Measurements from ENCODE around the gene AIDA. TPM values are rescaled to one million over a fixed set of nuclear protein-coding genes. Genes with fewer than 3 reads are reported as not detected.
"Not testable (repeated sequence)": the region's sequence is repeated elsewhere in the genome, so short reads cannot be mapped to it uniquely, and the experiment has no call there.

Gene AIDA
- total RNA-seq, 1 donor from 2014 or later = 50.5 TPM

DNA sequence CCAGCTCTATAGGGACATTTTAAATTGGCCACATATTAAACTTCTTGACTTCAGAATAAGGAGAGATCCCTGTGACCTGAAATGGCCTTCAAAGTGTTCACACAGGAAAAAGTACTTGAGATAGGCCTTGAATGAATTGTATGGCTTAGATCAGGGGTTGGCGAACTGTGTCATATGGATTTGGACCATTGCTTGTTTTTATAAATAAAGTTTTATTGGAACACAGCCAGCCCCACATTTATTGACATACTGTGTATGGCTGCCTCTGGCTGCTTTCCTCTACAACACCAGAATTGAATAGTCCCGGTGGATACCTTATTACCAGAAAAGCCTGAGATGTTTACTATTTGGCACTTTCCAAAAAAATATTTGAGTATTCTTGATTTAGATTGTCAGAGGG is 4.1 kb upstream of the AIDA start:
- intact Hi-C loops (cut with DNase I) = no loop called here

DNA sequence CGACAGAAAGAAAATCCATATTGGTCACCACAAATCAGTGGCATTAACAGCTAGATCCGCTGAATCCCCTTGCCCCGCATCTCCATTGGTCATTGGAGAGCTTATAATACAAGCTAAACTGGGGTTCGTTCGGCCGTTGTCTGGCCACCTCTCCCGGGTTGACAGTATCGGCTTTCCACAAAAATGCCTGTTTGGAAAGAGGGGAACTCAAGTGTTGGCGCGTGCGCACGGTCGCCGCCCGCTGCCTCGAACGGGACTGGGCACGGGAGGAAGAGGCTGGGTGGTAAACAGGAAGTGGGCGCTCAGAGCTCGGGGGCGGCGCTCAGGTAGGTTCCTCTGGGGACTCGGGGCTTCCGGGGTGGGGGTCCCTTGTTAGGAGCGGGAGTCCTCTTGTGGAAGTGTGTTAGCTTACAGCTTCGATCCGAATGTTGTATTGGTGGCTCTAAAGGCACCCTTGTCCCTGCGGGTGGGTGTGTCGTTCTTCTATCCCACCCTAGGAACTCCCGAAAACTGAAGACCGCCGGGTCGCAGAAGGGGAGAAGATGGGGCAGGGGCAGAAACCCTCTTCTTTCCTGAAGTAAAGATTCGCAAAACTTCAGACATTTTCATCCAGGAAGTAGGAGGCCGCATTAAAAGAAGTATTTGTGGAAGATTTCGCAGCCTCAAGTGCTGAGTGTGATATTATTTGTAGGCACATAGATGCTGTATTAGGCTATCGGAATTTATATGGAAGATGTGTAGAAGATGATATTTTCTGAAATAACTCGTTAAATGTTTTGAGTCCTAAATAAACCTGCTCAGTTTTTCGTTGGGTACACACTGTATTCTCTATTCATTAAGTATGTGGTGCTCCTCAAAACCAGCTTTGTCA is 1.0 kb upstream of the AIDA start:
- peak; percentile 96 for DNase-seq (ENCODE audit: low spot score)
- intact Hi-C loops (cut with DNase I) = loop anchor here (1.0 to 5.0 kb wide), 2 partner anchors 69 to 971 kb away; partner anchors contain the start of gene DUSP10

More for the DNA sequence above, 4.1 kb upstream of the AIDA start:
- DNase-seq (ENCODE audit: low spot score) = no peak

DNA sequence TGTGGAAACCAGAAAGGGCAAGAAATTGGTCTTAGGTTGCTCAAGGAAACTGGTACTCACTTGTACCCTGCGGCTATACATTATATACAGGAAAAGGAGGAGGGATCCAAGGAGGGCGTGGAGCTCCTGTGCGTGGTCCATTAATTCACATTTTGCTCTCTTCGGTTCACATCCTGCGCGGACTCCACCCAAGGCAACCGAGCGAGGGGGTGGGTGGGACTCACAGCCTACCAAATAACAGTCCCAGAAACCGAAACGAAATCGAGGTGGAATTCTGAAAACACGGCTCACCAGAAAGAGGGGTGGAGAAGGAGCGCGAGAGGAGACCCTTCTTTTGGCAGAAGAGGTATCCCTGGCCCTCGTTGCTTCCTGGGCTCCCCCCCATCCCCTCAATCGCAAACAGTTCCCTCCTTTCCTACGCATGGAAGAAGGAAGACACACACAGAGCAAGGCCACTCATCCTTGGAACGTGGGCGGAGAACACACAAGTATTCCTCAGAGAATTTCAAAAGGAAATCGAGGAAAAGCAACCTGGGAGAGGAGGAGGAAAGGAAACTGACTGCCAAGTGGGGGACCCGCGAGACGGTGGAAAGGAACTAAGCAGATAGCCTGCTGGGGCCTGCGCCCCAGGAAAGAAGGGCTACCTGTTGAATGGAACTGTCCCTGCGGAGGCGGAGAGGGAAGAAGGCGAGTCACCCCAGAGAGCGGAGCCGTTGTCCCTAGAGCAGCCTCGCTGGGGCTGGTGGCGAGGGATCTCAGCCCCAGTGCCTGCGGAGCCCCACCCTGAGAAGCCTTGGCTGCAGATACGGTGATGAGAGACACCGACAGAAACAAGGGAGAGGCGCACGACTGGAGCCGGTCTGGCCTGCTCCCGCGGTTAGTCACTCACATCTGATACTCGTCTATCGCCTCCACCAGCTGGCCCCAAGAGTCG is 705 bp downstream of the AIDA start:
- intact Hi-C loops (cut with DNase I) = loop anchor here (5.0 kb wide), 1 partner anchor 969 kb away; the partner anchor contains the start of gene DUSP10
- no peak for DNase-seq (ENCODE audit: low spot score)

DNA sequence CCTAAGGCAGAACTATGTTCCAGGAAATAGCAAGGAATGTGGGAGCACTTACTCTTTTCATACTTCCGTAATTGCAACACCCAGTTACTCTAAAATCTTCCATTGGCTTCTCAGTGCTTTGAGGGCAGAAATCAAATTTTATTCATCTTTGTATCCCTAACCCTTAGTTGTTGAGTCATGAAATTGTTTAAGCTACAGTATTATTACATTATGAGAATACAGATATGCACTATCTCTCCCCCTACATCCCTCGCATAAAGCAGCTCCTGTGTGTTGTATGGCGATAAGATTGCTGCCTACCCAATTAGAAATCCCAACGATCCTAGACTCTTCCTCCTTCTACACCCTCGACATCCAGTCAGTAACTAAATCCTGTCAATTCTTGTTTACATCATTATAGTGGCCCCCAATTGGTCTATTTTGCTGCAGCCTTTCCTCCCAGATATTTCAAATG is 2.6 kb downstream of the AIDA start:
- intact Hi-C loops (cut with DNase I) = loop anchor here (5.0 kb wide), 1 partner anchor 967 kb away; the partner anchor contains the start of gene DUSP10
- no peak for DNase-seq (ENCODE audit: low spot score)

DNA sequence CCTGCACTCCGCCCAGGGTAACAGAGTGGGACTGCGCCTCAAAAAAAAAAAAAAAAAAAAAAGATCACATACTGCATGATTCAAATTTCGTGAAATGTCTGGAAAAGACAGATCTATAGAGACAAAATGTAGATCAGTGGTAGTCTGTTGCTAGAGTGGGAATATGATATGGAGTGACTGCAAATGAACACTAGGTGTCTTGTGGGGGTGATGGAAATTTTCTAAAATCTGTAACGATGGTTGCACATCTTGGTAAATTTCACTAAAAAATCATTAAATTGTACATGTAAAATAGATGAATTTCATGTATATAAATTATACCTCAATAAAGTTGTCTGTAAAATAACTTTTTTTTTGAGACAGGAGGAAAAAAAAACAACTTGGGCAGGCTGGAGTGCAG is 5.5 kb downstream of the AIDA start:
- DNase-seq (ENCODE audit: low spot score) = no peak
- intact Hi-C loops (cut with DNase I) = no loop called here

DNA sequence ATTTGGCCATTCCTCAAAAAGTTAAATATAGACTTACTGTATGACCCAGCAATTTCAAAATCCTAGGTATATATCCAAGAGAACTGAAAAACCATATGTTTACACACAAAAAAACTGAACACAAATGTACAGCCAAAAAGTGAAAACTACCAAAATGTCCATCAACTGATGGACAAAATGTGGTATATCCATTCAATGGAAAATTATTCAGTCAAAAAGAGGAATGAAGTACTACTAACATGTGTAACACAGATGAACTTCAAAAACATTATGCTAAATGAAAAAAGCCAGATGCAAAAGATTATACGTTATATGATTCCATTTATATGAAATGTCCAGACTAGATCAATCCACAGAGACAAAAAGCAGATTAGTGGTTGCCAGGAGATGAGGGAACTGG is 8.0 kb downstream of the AIDA start:
- DNase-seq (ENCODE audit: low spot score) = no peak
- intact Hi-C loops (cut with DNase I) = no loop called here

DNA sequence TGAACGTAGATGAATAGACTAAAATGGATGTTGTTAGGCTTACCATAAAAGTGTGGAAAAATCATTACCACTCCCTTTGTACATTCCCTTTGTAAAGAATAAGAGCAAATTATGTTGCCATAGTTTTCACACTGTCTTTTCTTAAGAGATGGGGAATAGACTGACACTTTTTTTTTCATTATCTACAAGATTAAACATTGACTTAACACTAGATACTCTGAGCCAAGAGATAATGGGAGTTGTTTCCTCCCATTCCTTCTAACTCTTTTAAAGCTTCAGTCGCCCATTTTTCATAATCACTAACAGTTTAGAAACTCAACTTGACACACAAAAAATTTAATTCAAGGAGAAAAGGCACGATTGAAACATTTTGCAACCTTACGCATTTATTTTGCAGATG is 10.1 kb downstream of the AIDA start:
- intact Hi-C loops (cut with DNase I) = no loop called here
- no peak for DNase-seq (ENCODE audit: low spot score)

DNA sequence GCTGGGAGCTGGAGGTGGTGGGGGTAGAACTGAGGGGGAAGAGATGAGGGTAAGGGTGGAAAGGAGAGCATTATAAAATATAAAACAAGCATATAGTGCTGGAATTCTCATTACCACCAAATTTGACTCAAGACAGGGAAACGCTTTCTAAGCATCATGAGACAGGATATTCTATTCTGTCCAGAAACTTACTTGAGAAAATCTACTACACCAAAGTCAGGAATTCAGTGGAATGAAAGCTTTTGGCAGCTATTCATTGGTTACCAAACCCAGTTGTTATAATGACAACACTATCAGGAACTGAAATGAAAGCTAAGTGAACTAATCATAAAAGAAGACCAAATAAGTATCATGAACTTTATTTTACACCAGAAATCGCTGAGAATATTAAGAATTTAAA is 14.5 kb downstream of the AIDA start:
- DNase-seq (ENCODE audit: low spot score) = no peak
- intact Hi-C loops (cut with DNase I) = no loop called here

DNA sequence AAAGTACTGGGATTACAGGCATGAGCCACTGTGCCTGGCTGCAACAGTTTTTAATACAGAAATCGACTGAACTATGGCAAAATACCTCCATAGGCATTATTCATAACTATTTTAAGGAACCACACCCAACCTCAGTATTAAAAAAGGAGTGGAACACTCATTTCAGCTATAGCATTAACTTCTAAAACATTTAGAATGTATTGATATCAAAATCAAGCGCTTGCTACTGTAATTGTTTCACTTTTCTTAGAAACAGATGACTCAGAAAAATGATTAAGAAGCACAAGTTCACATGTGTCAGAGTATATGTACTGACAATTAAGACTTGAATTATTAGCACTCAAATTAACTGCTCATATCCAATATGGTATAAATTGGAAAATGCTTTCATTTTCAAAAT is 15.1 kb downstream of the AIDA start:
- no peak for DNase-seq (ENCODE audit: low spot score)
- intact Hi-C loops (cut with DNase I) = no loop called here

DNA sequence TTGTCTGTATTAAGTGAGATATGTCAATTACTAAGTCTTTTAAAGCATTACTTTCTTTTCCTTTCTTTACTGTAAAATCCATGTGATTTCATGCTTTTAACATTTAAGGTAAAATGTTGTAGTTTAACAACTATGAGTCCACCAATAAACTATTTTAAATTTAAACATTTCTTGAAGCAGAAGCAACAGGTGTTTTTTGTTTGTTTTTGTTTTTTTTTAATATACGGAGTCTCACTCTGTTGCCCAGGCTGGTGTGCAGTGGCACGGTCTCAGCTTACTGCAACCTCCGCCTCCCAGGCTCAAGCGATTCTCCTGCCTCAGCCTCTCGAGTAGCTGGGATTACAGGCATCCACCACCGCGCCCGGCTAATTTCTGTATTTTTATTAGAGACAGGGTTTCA is 15.6 kb downstream of the AIDA start:
- DNase-seq (ENCODE audit: low spot score) = no peak
- intact Hi-C loops (cut with DNase I) = no loop called here

DNA sequence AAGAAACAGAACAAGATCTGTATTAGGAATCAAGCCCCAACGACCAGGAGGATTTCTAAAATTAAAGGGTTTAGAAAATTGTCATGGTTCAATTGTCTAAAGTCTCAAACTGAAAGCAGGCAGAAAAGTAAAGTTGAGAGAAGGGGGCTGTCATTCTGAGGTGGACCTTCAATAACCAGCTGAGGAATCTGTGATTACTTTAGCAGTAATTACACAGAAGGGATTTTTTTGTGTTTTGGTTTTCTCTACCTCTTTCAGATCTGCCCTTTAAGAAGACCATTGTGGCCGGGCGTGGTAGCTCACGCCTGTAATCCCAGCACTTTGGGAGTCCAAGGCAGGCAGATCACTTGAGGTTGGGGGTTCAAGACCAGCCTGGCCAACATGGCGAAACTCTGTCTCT is 17.4 kb downstream of the AIDA start:
- no peak for DNase-seq (ENCODE audit: low spot score)
- intact Hi-C loops (cut with DNase I) = no loop called here

DNA sequence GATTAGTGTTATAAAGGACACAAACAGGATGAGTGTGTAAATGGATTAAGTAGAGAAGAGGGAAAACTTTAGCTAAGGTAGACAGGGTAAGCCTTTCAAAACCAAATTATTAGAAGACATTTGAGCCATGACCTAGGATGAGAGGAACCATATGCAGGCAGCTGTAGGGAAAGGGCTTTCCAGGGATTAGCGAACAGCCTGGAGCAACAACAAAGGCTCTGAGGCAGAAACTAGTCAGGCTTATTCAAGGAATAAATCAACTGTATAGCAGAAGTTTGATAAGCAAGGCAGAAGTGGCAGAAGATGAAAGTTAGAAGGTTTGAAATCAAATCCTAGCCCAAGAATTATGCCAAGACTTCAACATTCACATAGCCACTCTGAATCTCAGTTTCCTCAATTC is 21.3 kb downstream of the AIDA start:
- intact Hi-C loops (cut with DNase I) = no loop called here
- DNase-seq (ENCODE audit: low spot score) = no peak

DNA sequence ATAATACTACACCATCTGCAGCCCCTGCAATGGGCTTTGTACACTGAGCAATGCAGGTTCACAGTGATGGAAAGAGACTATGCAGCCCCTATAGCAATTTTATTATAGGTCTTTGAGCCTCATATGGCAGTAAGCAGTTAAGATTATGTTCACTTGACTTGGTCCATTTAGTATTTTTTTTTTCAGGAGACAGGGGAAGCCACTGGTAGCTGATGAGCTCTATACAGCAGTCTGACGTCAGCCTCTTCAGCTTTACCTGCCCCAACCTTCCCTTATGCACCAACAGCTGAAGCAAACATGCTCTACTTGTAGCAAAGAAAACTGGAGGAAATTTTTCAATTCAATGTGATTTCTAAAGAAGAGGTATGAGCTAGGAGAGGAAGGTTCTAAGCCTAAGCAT is 32.2 kb downstream of the AIDA start:
- intact Hi-C loops (cut with DNase I) = no loop called here
- DNase-seq (ENCODE audit: low spot score) = no peak

DNA sequence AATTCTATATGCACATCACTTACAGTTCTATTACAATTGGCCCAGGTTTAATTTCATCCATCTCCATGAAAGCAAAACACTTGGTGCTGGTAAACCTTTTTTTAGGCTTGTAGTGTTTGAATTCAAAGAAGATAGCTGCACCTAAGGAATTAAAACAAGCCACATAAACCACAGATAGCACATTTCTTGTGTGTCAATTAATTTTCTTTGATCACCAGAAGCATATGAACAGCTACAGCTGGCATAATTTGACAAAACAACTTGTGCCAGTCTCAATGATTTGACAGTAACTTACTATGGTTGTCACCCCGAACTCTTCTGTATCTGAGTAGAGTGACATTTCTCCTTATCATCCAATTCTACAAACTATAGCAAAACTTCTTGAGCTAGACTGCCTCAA is 42.2 kb downstream of the AIDA start:
- intact Hi-C loops (cut with DNase I) = no loop called here
- DNase-seq (ENCODE audit: low spot score) = no peak

DNA sequence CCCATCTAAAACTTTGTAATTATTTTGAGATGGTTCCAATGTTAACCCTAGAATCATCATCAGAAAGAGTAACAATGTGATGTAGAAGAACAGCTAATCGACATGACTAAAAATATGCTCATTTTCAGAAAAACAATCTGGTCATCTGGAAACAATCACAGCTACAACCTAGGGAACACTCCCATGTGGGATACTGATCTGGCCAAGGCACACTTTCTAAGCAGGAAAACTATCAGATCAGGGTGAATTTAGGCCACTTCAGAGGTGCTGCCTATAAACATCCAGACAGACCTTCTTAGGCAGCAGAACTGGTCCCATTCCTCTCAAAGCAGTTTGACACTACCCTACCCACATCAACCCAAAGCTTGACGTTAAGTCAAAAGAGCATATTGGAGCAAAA is 43.2 kb downstream of the AIDA start:
- DNase-seq (ENCODE audit: low spot score); intact Hi-C loops (cut with DNase I): not testable (repeated sequence)

DNA sequence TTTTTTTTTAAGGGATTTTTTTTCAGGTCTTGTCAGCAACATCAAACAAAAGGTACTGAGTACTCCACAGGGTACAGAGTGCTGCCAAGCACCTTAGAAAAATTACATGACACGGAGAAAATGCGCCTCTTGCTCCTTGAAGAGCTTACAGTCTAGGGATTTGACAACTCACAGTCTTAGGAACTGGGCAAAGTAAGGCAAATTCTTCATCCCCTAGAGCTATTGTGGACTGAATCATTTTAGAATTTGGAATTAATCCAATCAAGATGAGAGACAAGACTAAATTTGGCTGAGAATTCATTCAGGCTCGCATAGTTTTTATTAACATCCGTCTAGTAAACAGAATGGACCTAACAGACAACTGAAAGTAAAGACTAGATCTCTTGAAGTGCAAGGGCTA is 44.1 kb downstream of the AIDA start:
- DNase-seq (ENCODE audit: low spot score); intact Hi-C loops (cut with DNase I): not testable (repeated sequence)

DNA sequence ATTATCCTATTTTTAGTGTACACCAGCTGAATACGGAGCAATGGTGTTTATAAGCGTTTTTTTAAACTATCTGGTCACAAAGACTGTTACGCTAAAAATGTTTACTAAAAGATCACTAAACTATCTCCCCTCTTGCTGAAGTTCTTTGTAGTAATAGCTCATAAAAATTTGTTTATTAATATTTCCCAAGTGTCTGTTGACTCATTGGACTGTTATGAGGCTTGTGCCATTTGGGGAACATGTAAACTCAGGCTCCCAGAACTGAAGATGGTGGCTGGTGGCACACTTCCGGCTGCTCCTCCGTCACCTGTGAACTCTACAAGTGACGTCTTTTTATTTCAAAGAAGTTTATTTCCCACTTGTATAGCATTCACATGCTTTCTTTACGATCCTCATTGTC is 46.3 kb downstream of the AIDA start:
- no peak for DNase-seq (ENCODE audit: low spot score)
- intact Hi-C loops (cut with DNase I) = no loop called here

DNA sequence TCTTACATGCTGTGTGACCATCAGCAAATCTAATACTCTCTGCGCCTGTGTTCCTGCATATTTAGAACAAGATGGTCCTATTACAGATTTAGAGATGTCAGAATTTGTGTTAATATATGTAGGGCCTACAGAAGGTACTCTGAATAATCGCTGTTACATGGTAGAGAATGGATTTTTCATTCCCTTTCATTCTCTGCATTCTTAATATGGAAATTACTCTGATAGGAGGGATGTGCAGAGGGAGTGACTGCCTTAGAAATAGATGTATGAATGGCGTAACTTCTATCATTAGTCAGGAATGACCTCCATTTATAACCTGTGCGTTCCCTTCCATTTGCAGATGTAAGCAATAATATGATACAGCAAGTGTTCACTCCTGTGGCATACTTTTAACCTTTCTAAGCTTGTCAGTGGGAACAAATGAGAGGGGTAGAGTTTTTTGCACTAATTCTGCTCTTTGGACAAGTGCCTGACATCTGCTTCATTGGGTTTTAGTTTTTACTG is 48.8 kb downstream of the AIDA start:
- intact Hi-C loops (cut with DNase I) = no loop called here
- no peak for DNase-seq (ENCODE audit: low spot score)

DNA sequence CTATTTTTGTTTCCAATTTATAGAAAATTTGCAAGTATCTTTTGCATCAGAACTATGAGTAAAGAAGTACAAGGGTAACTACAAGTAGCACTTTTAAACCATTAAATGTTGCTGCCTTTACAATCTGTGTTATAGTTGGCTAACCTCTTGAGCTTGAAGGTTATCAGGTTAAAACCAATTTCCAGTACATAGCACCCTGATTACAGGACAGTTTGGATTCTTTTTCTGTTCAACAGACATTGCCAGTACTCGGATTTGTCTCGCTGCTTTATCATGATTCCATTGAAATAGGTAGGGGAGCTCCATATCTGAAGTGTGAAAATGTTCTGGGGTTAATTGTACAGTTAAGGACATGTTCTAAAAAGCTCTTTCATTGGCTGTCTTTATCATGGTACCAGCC is 54.4 kb downstream of the AIDA start:
- DNase-seq (ENCODE audit: low spot score) = no peak
- intact Hi-C loops (cut with DNase I) = no loop called here

Data from cardiac septum (tissue), 1 donor.